Osteoblast (primary cell): ENCODE results near the gene ST6GAL1. TPM values are rescaled to one million over a fixed set of nuclear protein-coding genes. Genes with fewer than 3 reads are reported as not detected.
"Not testable (repeated sequence)": the region's sequence is repeated elsewhere in the genome, so short reads cannot be mapped to it uniquely, and the experiment has no call there.

Experiments used
- DNase-seq: peaks from one replicate; pipeline ENCODE4 v3.0.0; 2011; ENCODE audit warnings: low spot score, mixed read lengths; ENCODE audit not compliant: insufficient read length; ENCODE audit errors: missing footprints
- H2AFZ ChIP-seq: 2 replicates; pipeline ENCODE4 v1.6.0; 2011; ENCODE audit warnings: mild to moderate bottlenecking, low read length
- H3K27ac ChIP-seq: 2 replicates; pipeline ENCODE4 v1.5.1; 2011; ENCODE audit warnings: mild to moderate bottlenecking, low read depth, low read length, moderate library complexity
- H3K27me3 ChIP-seq: 2 replicates; pipeline ENCODE4 v1.6.0; 2012; ENCODE audit warnings: mild to moderate bottlenecking, control low read depth, inconsistent platforms, low read length, moderate library complexity; ENCODE audit not compliant: insufficient read depth
- H3K36me3 ChIP-seq: 2 replicates; pipeline ENCODE4 v1.5.1; 2011; ENCODE audit warnings: mild to moderate bottlenecking, low read length, control low read depth, moderate library complexity; ENCODE audit not compliant: insufficient read depth
- H3K4me1 ChIP-seq: 2 replicates; pipeline ENCODE4 v1.5.1; 2011; ENCODE audit warnings: mild to moderate bottlenecking, low read length, control low read depth, moderate library complexity; ENCODE audit not compliant: insufficient read depth
- H3K4me2 ChIP-seq: 2 replicates; pipeline ENCODE4 v1.6.0; 2011; ENCODE audit warnings: mild to moderate bottlenecking, low read length; ENCODE audit not compliant: insufficient read depth
- H3K4me3 ChIP-seq: fragments of 200-600 bp; sonication (generic); 3 replicates; pipeline ENCODE4 v1.5.1; 2012; ENCODE audit warnings: mild to moderate bottlenecking, low read length, inconsistent platforms; ENCODE audit not compliant: insufficient read depth
- H3K79me2 ChIP-seq: 2 replicates; pipeline ENCODE4 v1.6.0; 2012; ENCODE audit warnings: mild to moderate bottlenecking, low read length, control low read depth, inconsistent platforms; ENCODE audit not compliant: insufficient read depth
- H3K9me3 ChIP-seq: 2 replicates; pipeline ENCODE4 v1.5.1; 2011; ENCODE audit warnings: low read depth, low read length, control low read depth
- H4K20me1 ChIP-seq: 2 replicates; pipeline ENCODE4 v1.6.0; 2012; ENCODE audit warnings: mild to moderate bottlenecking, low read length, control low read depth; ENCODE audit not compliant: insufficient read depth
- CTCF ChIP-seq: IDR thresholded peaks from 2 replicates; pipeline ENCODE4 v1.5.1; 2011; ENCODE audit warnings: mild to moderate bottlenecking, low read depth, low read length, moderate library complexity; ENCODE audit errors: extremely low read depth
- total RNA-seq: library from RNA; depleted of rRNA; stranded (reverse); fragments of >200 nt; gene quantifications from 2 replicates; pipeline ENCODE4 v1.2.3, GENCODE V29; 2012

The ST6GAL1 gene
- 8.0 and 9.1 TPM in 2 replicates for total RNA-seq

- Histone ChIP-seq H3K79me2 (no peaks in the 10 kb centered on the region), H3K4me2 (peak within 1 kb of the TSS; percentile 92), H3K36me3 (no peaks in the 10 kb centered on the region), H3K27me3 (peaks cover 10% of the 10 kb centered on the region), H3K9me3 (no peaks in the 10 kb centered on the region), H4K20me1 (no peaks in the 10 kb centered on the region), H3K4me1 (peaks cover 12% of the 10 kb centered on the region), H3K4me3 (peak within 1 kb of the TSS; percentile 75), H3K27ac (no peak within 1 kb of the TSS), H2AFZ (peak within 1 kb of the TSS; percentile 88)
- peak; percentile 21 for TF ChIP-seq CTCF
- peak; percentile 89 for DNase-seq
Observed at GRCh38 chr3:186930143-186930640, at the start of gene ST6GAL1. Gene ST6GAL1 (plus strand): TSS chr3:186930526. CDS start chr3:187042704, 112,178 bp downstream.

- no peak overlapping the region for H3K4me3 ChIP-seq
- H3K4me2 ChIP-seq: no peak overlapping the region
- no peaks in the 10 kb centered on the region for H3K27me3 ChIP-seq
- TF ChIP-seq CTCF: no peak
- H3K9me3 ChIP-seq: no peaks in the 10 kb centered on the region
- H3K79me2 ChIP-seq: no peaks in the 10 kb centered on the region
- DNase-seq: no peak
- peaks cover 4% of the 10 kb centered on the region for H3K4me1 ChIP-seq
- H3K36me3 ChIP-seq: no peaks in the 10 kb centered on the region
- no peak overlapping the region for H3K27ac ChIP-seq
- peak overlapping the region; percentile 4 for H2AFZ ChIP-seq
- no peaks in the 10 kb centered on the region for H4K20me1 ChIP-seq
Observed at GRCh38 chr3:186882150-186882524, 48.2 kb upstream of the ST6GAL1 start.

- Histone ChIP-seq H3K4me3 (no peak overlapping the region), H3K9me3 (no peaks in the 10 kb centered on the region), H2AFZ (no peak overlapping the region), H3K27ac (no peak overlapping the region), H3K4me2 (no peak overlapping the region), H3K4me1 (peaks cover 4% of the 10 kb centered on the region), H4K20me1 (no peaks in the 10 kb centered on the region), H3K79me2 (no peaks in the 10 kb centered on the region), H3K36me3 (no peaks in the 10 kb centered on the region), H3K27me3 (no peaks in the 10 kb centered on the region)
- no peak for TF ChIP-seq CTCF
- DNase-seq: peak; percentile 93
Observed at GRCh38 chr3:186882881-186883685, 47.2 kb upstream of the ST6GAL1 start.

- H3K4me1 ChIP-seq: peaks cover 4% of the 10 kb centered on the region
- TF ChIP-seq CTCF: no peak
- no peaks in the 10 kb centered on the region for H3K36me3 ChIP-seq
- H2AFZ ChIP-seq: no peak overlapping the region
- H3K9me3 ChIP-seq: no peaks in the 10 kb centered on the region
- no peak overlapping the region for H3K4me3 ChIP-seq
- H3K27ac ChIP-seq: no peak overlapping the region
- H3K79me2 ChIP-seq: no peaks in the 10 kb centered on the region
- DNase-seq: no peak
- H3K4me2 ChIP-seq: no peak overlapping the region
- no peaks in the 10 kb centered on the region for H4K20me1 ChIP-seq
- H3K27me3 ChIP-seq: peaks cover 2% of the 10 kb centered on the region
Observed at GRCh38 chr3:186883686-186884058, 46.7 kb upstream of the ST6GAL1 start.

GRCh38 chr3:186884868-186885267 lies 45.5 kb upstream of the ST6GAL1 start:
- DNase-seq, H3K4me2 ChIP-seq, H3K4me3 ChIP-seq, H3K4me1 ChIP-seq, H3K36me3 ChIP-seq, H3K27me3 ChIP-seq, H3K79me2 ChIP-seq, H2AFZ ChIP-seq, H3K9me3 ChIP-seq, H3K27ac ChIP-seq, H4K20me1 ChIP-seq: not testable (repeated sequence)
